Neuronal stem cell (in vitro differentiated cells): ENCODE measurements around the gene HMGN1.

Experiments
- DNase-seq: peaks from one replicate; pipeline ENCODE4 v3.0.0-alpha.2; 2013; ENCODE audit warnings: low spot score
- H2AFZ ChIP-seq: one replicate; pipeline ENCODE4 v1.6.1; 2013; ENCODE audit warnings: mild to moderate bottlenecking, low read length, inconsistent platforms
- H2AK5ac ChIP-seq: 2 replicates; pipeline ENCODE4 v1.6.1; 2013; ENCODE audit warnings: low read depth, mild to moderate bottlenecking, inconsistent platforms, low read length, moderate library complexity, mixed read lengths
- H2BK120ac ChIP-seq: 2 replicates; pipeline ENCODE4 v1.6.1; 2013; ENCODE audit warnings: low read depth, mild to moderate bottlenecking, inconsistent platforms, low read length, moderate library complexity, mixed read lengths
- H2BK12ac ChIP-seq: one replicate; pipeline ENCODE4 v1.6.1; 2013; ENCODE audit warnings: low read length, inconsistent platforms
- H2BK15ac ChIP-seq: 2 replicates; pipeline ENCODE4 v1.6.1; 2013; ENCODE audit warnings: mild to moderate bottlenecking, low read length, inconsistent platforms, mixed read lengths
- H2BK5ac ChIP-seq: one replicate; pipeline ENCODE4 v1.6.1; 2013; ENCODE audit warnings: inconsistent platforms, mild to moderate bottlenecking, low read length, moderate library complexity
- H3K14ac ChIP-seq: one replicate; pipeline ENCODE4 v1.6.1; 2013; ENCODE audit warnings: low read length, inconsistent platforms
- H3K18ac ChIP-seq: 2 replicates; pipeline ENCODE4 v1.6.1; 2013; ENCODE audit warnings: low read length, inconsistent platforms
- H3K23ac ChIP-seq: 2 replicates; pipeline ENCODE4 v1.6.1; 2013; ENCODE audit warnings: low read depth, mild to moderate bottlenecking, mixed read lengths, low read length, inconsistent platforms; ENCODE audit not compliant: poor library complexity
- H3K27ac ChIP-seq: replicated peaks from 3 replicates; pipeline ENCODE4 v1.5.1; 2013; ENCODE audit warnings: low read length, inconsistent platforms
- H3K27me3 ChIP-seq, 3 experiments: 2 replicates each; pipeline ENCODE4 v1.6.1; 2013; ENCODE audit warnings: low read length in 3 of 3, mild to moderate bottlenecking in 2 of 3, inconsistent platforms in 1 of 3, low read depth in 1 of 3, mixed read lengths in 1 of 3, moderate library complexity in 1 of 3; ENCODE audit not compliant: control insufficient read depth in 3 of 3, insufficient read depth in 3 of 3
- H3K36me3 ChIP-seq, 2 donors: replicated peaks in 1 of 2; 2 replicates each; pipeline ENCODE4 v1.6.1; 2013; ENCODE audit warnings: low read length in 2 of 2; ENCODE audit not compliant: control insufficient read depth in 2 of 2, insufficient read depth in 2 of 2
- H3K4ac ChIP-seq: 2 replicates; pipeline ENCODE4 v1.6.1; 2013; ENCODE audit warnings: inconsistent platforms, mild to moderate bottlenecking, low read length, moderate library complexity
- H3K4me1 ChIP-seq, 2 donors: 1 replicate in 1 of 2; 2 replicates in 1 of 2; pipeline ENCODE4 v1.6.1; 2013; ENCODE audit warnings: low read length in 2 of 2, low read depth in 1 of 2; ENCODE audit not compliant: control insufficient read depth in 2 of 2, insufficient read depth in 1 of 2
- H3K4me2 ChIP-seq: one replicate; pipeline ENCODE4 v1.6.1; 2013; ENCODE audit warnings: mild to moderate bottlenecking, low read length, inconsistent platforms; ENCODE audit not compliant: insufficient read depth, poor library complexity, severe bottlenecking
- H3K4me3 ChIP-seq, 2 donors: 2 replicates each; pipeline ENCODE4 v1.5.1; 2013; ENCODE audit warnings: low read length in 2 of 2, mild to moderate bottlenecking in 2 of 2, inconsistent platforms in 1 of 2, moderate library complexity in 1 of 2
- H3K79me1 ChIP-seq: one replicate; pipeline ENCODE4 v1.6.1; 2013; ENCODE audit warnings: low read depth, mild to moderate bottlenecking, inconsistent platforms, low read length, moderate library complexity
- H3K9ac ChIP-seq: one replicate; pipeline ENCODE4 v1.6.1; 2013; ENCODE audit warnings: mild to moderate bottlenecking, low read depth, low read length, inconsistent platforms; ENCODE audit not compliant: poor library complexity
- H3K9me3 ChIP-seq, 2 donors: replicated peaks in 1 of 2; 2 replicates each; pipeline versions ENCODE3 to v1.6.1; 2013; ENCODE audit warnings: low read length in 2 of 2, mild to moderate bottlenecking in 2 of 2, inconsistent platforms in 1 of 2, low read depth in 1 of 2, mixed read lengths in 1 of 2, moderate library complexity in 1 of 2; ENCODE audit not compliant: control insufficient read depth in 2 of 2, insufficient read depth in 1 of 2
- H4K8ac ChIP-seq: one replicate; pipeline ENCODE4 v1.6.1; 2013; ENCODE audit warnings: low read depth, mild to moderate bottlenecking, inconsistent platforms, low read length, moderate library complexity
- H4K91ac ChIP-seq: one replicate; pipeline ENCODE4 v1.6.1; 2013; ENCODE audit warnings: low read length, low read depth, mild to moderate bottlenecking, inconsistent platforms; ENCODE audit not compliant: poor library complexity
- WGBS, 2 donors: extraction: QIAGEN DNeasy Blood & Tissue Kit; methylation state at CpG; one replicate each; pipeline ENCODE4 v1.1.7; 2013; ENCODE audit warnings: missing lambda C conversion rate in 2 of 2, mixed read lengths in 1 of 2; ENCODE audit not compliant: insufficient read length in 2 of 2, insufficient replicate concordance in 1 of 2; ENCODE audit errors: extremely low coverage in 2 of 2; 5-methylcytosine and 5-hydroxymethylcytosine counted together

HMGN1 gene

DNA sequence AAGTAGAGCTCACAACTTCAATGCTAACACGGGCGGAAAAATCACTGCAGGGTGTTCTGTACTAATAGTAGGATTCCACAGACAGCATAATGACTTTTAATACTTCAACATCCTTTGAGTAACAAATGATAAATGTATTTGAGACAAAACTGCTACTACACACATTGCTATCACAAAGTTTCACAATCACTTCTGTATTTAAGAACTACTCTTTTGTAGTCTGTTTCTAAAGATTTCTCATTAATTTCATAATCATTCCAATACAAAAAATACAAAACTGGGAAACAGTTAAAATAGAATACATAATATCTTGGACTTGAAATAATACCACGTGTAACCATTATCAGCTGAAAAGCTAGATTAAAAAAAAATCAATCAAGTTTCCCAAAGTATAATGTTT, 2.7 kb downstream of the HMGN1 start:
- H3K27me3 ChIP-seq: no peaks in the 10 kb centered on the region
- H3K14ac ChIP-seq: no peak overlapping the region
- no peak for DNase-seq
- H3K79me1 ChIP-seq: no peaks in the 10 kb centered on the region
- H2AK5ac ChIP-seq: no peak overlapping the region
- H3K18ac ChIP-seq: no peak overlapping the region
- no peak overlapping the region for H3K23ac ChIP-seq
- H3K9ac ChIP-seq: no peak overlapping the region
- no peaks in the 10 kb centered on the region for H3K9me3 ChIP-seq
- no peak overlapping the region for H3K27ac ChIP-seq
- peaks cover 25 to 67% of the 10 kb centered on the region in 2 donors for H3K36me3 ChIP-seq
- no peak overlapping the region for H2BK12ac ChIP-seq
- peak overlapping the region in 1 of 2 donors; percentile 95 for H3K4me3 ChIP-seq
- H4K91ac ChIP-seq: no peak overlapping the region
- H2AFZ ChIP-seq: no peak overlapping the region
- WGBS, 2 donors: no CpG with 5 or more reads among the region's 3 CpGs
- H3K4me1 ChIP-seq: peaks cover 4 to 20% of the 10 kb centered on the region in 2 donors
- peak overlapping the region; percentile 13 for H3K4me2 ChIP-seq
- H2BK15ac ChIP-seq: no peak overlapping the region
- no peak overlapping the region for H3K4ac ChIP-seq
- H2BK120ac ChIP-seq: no peak overlapping the region
- H2BK5ac ChIP-seq: no peak overlapping the region
- H4K8ac ChIP-seq: no peak overlapping the region

DNA sequence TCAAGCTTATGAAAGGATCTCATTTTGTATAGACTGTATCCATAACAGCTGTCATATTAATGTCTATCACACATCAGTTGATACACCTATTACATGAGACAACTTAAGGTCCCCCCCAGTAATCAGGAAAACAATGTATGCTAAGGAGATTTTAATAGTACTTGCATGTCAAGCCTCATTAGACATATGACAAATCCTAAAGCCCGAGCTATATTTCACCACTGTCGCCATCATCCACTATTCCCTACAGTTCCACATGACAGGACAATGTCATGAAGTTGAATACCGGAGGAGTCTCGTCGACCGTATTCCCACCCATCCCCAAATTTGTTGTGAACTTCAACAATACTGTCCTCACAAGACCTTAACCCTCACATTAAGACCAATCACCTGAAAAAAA, 3.4 kb downstream of the HMGN1 start:
- no peak overlapping the region for H4K8ac ChIP-seq
- H3K4me1 ChIP-seq: peaks cover 4 to 20% of the 10 kb centered on the region in 2 donors
- DNase-seq: no peak
- no peaks in the 10 kb centered on the region for H3K79me1 ChIP-seq
- H2BK5ac ChIP-seq: no peak overlapping the region
- H3K14ac ChIP-seq: no peak overlapping the region
- H3K27ac ChIP-seq: no peak overlapping the region
- no peak overlapping the region for H3K18ac ChIP-seq
- H3K27me3 ChIP-seq: no peaks in the 10 kb centered on the region
- H2BK120ac ChIP-seq: no peak overlapping the region
- H3K4me3 ChIP-seq: peak overlapping the region in 1 of 2 donors; percentile 95
- no peak overlapping the region for H3K4me2 ChIP-seq
- no CpG with 5 or more reads among the region's 6 CpGs for WGBS, 2 donors
- H3K36me3 ChIP-seq: peaks cover 26 to 74% of the 10 kb centered on the region in 2 donors
- no peak overlapping the region for H2AK5ac ChIP-seq
- no peak overlapping the region for H4K91ac ChIP-seq
- H3K9ac ChIP-seq: no peak overlapping the region
- no peak overlapping the region for H2BK15ac ChIP-seq
- no peak overlapping the region for H3K4ac ChIP-seq
- no peak overlapping the region for H3K23ac ChIP-seq
- H3K9me3 ChIP-seq: no peaks in the 10 kb centered on the region
- H2BK12ac ChIP-seq: no peak overlapping the region
- H2AFZ ChIP-seq: no peak overlapping the region

DNA sequence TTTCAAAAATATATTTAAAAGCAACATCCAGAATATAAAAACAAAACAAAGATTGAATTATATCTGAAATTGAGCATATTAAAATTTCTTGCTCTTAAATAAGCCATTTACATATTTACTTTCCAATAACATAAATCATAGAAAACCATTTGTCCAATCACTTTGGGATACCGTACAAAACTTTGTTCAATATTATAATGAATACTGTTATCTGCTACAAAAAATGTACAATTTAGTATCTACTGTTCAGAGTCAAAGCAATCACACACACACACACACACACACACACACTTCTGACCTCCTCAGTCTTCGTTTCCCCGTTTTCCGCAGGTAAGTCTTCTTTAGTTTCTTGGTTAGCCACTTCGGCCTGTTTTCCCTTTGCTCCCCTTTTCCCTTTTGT, 4.0 kb downstream of the HMGN1 start:
- WGBS, 2 donors: no CpG with 5 or more reads among the region's 5 CpGs
- Histone ChIP-seq H3K79me1 (no peaks in the 10 kb centered on the region), H3K4me2 (no peak overlapping the region), H3K4me1 (peaks cover 4 to 20% of the 10 kb centered on the region in 2 donors), H2AK5ac (no peak overlapping the region), H3K36me3 (peaks cover 26 to 77% of the 10 kb centered on the region in 2 donors), H3K4me3 (no peak overlapping the region), H2AFZ (no peak overlapping the region), H2BK15ac (no peak overlapping the region), H3K18ac (no peak overlapping the region), H2BK5ac (no peak overlapping the region), H3K4ac (no peak overlapping the region), H3K14ac (no peak overlapping the region), H2BK120ac (no peak overlapping the region), H4K91ac (no peak overlapping the region), H4K8ac (no peak overlapping the region), H3K27ac (no peak overlapping the region), H3K27me3 (no peaks in the 10 kb centered on the region), H2BK12ac (no peak overlapping the region), H3K9ac (no peak overlapping the region), H3K23ac (no peak overlapping the region), H3K9me3 (no peaks in the 10 kb centered on the region)
- DNase-seq: no peak

DNA sequence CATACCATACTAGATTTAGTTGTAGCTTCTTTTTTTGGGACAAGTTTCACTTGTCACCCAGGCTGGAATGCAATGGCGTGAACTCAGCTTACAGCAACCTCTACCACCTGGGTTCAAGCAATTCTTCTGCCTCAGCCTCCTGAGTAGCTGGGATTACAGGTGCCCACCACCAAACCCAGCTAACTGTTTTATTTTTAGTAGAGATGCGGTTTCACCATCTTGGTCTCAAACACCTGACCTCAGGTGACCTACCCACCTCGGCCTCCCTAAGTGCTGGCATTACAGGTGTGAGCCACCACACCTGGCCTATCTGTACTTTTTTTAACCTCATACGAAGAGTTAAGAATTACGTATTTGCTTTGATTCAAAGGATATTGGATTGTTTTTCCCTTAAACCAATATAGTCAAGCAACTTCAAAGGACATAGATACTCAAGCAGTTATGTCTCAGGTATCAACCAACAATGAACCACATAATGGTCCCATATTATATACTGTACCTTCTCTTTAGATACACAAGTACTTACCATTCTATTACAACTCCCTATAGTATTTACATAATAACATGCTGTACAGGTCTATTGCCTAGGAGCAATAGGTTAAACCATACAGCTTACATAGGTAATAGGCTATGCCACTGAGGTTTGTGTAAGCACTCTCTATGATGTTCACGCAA, 7.5 kb downstream of the HMGN1 start:
- Histone ChIP-seq H3K23ac (no peak overlapping the region), H4K8ac (no peak overlapping the region), H3K27ac (no peak overlapping the region), H3K36me3 (peaks cover 21 to 59% of the 10 kb centered on the region in 2 donors), H3K79me1 (no peaks in the 10 kb centered on the region), H3K9ac (no peak overlapping the region), H3K4me2 (no peak overlapping the region), H3K18ac (no peak overlapping the region), H3K4ac (no peak overlapping the region), H3K27me3 (no peaks in the 10 kb centered on the region), H2BK15ac (no peak overlapping the region), H2BK5ac (no peak overlapping the region), H2BK120ac (no peak overlapping the region), H3K14ac (no peak overlapping the region), H2AK5ac (no peak overlapping the region), H3K9me3 (no peaks in the 10 kb centered on the region), H2AFZ (no peak overlapping the region), H4K91ac (no peak overlapping the region), H3K4me3 (no peak overlapping the region), H2BK12ac (no peak overlapping the region), H3K4me1 (peaks cover 2 to 12% of the 10 kb centered on the region in 2 donors)
- DNase-seq: no peak
- no CpG with 5 or more reads among the region's 6 CpGs for WGBS, 2 donors
